SH-SY5Y (cell line): ENCODE data around the gene ARHGAP35.

Source experiments
- GATA2 ChIP-seq: IDR thresholded peaks from 2 replicates; pipeline ENCODE4 v1.6.1; 2011; ENCODE audit warnings: mild to moderate bottlenecking, low read depth, low read length
- GATA3 ChIP-seq: IDR thresholded peaks from 2 replicates; pipeline ENCODE4 v1.6.1; 2011; ENCODE audit warnings: low read depth, mild to moderate bottlenecking, low read length, moderate library complexity

DNA sequence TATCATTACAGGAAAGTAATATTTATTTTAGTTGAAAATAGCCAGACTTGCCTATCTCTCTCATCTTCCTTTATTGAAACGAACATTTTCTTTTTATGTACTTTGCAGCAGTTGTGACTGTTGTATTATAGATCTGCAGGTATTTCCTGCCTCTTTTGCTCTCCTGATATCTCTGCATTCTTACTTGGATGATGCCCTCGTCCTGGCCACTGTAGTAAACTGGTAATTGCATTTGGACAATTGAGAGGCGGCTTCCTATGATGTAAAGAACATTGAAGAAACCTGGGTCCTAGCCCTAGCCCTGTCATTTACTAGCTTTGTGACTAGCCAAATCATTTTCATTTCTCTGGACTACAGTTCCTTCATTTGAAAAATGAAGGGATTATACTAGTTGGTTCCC, 6.4 kb downstream of the ARHGAP35 start:
- TF ChIP-seq GATA3 (no peak), GATA2 (no peak)
